Glomerular endothelial cell (primary cell): ENCODE measurements around the gene ARHGAP31. TPM values are rescaled to one million over a fixed set of nuclear protein-coding genes. Genes with fewer than 3 reads are reported as not detected.

ENCODE experiments used
- DNase-seq: peaks from one replicate; pipeline ENCODE4 v3.0.0-alpha.2; 2011; ENCODE audit warnings: low read depth, low spot score; ENCODE audit errors: extremely low read depth
- total RNA-seq: library from RNA; depleted of rRNA; stranded (reverse); fragments of >200 nt; gene quantifications from 2 replicates; pipeline ENCODE4 v1.2.3, GENCODE V29; 2015

ARHGAP31 gene
- total RNA-seq, 1 donor from 2014 or later: 73.3 TPM

- no peak for DNase-seq
Observed at GRCh38 chr3:119427669-119428068, 133.5 kb downstream of the ARHGAP31 start.

- no peak for DNase-seq
Observed at GRCh38 chr3:119428538-119428937, 134.4 kb downstream of the ARHGAP31 start.

- DNase-seq: no peak
Observed at GRCh38 chr3:119433613-119434325, 139.6 kb downstream of the ARHGAP31 start.

- no peak for DNase-seq
Observed at GRCh38 chr3:119434703-119435102, 140.5 kb downstream of the ARHGAP31 start.

GRCh38 chr3:119436977-119437376, 142.8 kb downstream of the ARHGAP31 start:
- DNase-seq: no peak

GRCh38 chr3:119437691-119438258, 143.6 kb downstream of the ARHGAP31 start:
- DNase-seq: no peak

- DNase-seq: no peak
Observed at GRCh38 chr3:119443179-119443578, 149.0 kb downstream of the ARHGAP31 start.

- DNase-seq: no peak
Observed at GRCh38 chr3:119444590-119444989, 150.4 kb downstream of the ARHGAP31 start.

GRCh38 chr3:119453822-119454221, 159.6 kb downstream of the ARHGAP31 start:
- DNase-seq: no peak

GRCh38 chr3:119456469-119456868, 162.3 kb downstream of the ARHGAP31 start:
- DNase-seq: no peak

- DNase-seq: no peak
Observed at GRCh38 chr3:119457246-119457645, 163.1 kb downstream of the ARHGAP31 start.

- DNase-seq: peak; percentile 79
Observed at GRCh38 chr3:119463171-119464169, 169.3 kb downstream of the ARHGAP31 start, which contains the start of gene TMEM39A. TSS of gene TMEM39A (minus strand) at chr3:119463615. CDS start at chr3:119462074, 1,541 bp downstream.

- no peak for DNase-seq
Observed at GRCh38 chr3:119468041-119468440, 173.9 kb downstream of the ARHGAP31 start.

- DNase-seq: no peak
Observed at GRCh38 chr3:119469418-119470189, 175.4 kb downstream of the ARHGAP31 start.

Other genes starting within 250 kb of the ARHGAP31 start
- gene TEX55, start 148.2 kb upstream of the ARHGAP31 start, total RNA-seq: not detected in 2 replicates
- 1.5 and 2.2 TPM in 2 replicates for gene UPK1B, start 120.8 kb upstream of the ARHGAP31 start, total RNA-seq
- 9.2 and 9.7 TPM in 2 replicates for gene B4GALT4, start 53.5 kb upstream of the ARHGAP31 start, total RNA-seq
- 28.9 and 31.9 TPM in 2 replicates for gene TMEM39A, start 169.2 kb downstream of the ARHGAP31 start, total RNA-seq
- 12.3 and 20.4 TPM in 2 replicates for gene POGLUT1, start 174.6 kb downstream of the ARHGAP31 start, total RNA-seq
- gene TIMMDC1, start 204.2 kb downstream of the ARHGAP31 start, total RNA-seq: 36.3 and 50.1 TPM in 2 replicates